Neutrophil (primary cell): ENCODE results near the gene PVALEF.
A peak's percentile ranks its signal among the peaks of the same experiment; 100 is the strongest.
"Not testable (repeated sequence)": the region's sequence is repeated elsewhere in the genome, so short reads cannot be mapped to it uniquely, and the experiment has no call there.

Source experiments
- H3K27ac ChIP-seq: fragments of 200-600 bp; sonication (generic); 2 replicates; pipeline ENCODE4 v1.5.1; 2016; ENCODE audit warnings: mild to moderate bottlenecking, moderate library complexity
- H3K27me3 ChIP-seq: fragments of 200-600 bp; sonication (generic); 2 replicates; pipeline ENCODE4 v1.6.0; 2016; ENCODE audit warnings: mild to moderate bottlenecking
- H3K36me3 ChIP-seq: fragments of 200-600 bp; sonication (generic); 2 replicates; pipeline ENCODE4 v1.5.1; 2017
- H3K4me1 ChIP-seq, 2 experiments: fragments of 200-600 bp in 1 of 2; sonication (generic) in 1 of 2; 1 replicate in 1 of 2; 2 replicates in 1 of 2; pipeline versions ENCODE4 v1.5.1 to v1.6.1; 2013 to 2016; ENCODE audit warnings: low read depth in 1 of 2, low read length in 1 of 2, mild to moderate bottlenecking in 1 of 2, moderate library complexity in 1 of 2; ENCODE audit not compliant: control insufficient read depth in 1 of 2, insufficient read depth in 1 of 2
- H3K4me3 ChIP-seq, 2 experiments: fragments of 200-600 bp in 1 of 2; sonication (generic) in 1 of 2; 1 replicate in 1 of 2; 2 replicates in 1 of 2; pipeline ENCODE4 v1.5.1; 2013 to 2016; ENCODE audit warnings: low read depth in 1 of 2, low read length in 1 of 2, mild to moderate bottlenecking in 1 of 2, moderate library complexity in 1 of 2
- H3K9me3 ChIP-seq: fragments of 200-600 bp; sonication (generic); 2 replicates; pipeline ENCODE4 v1.5.1; 2016
- CTCF ChIP-seq: fragments of 200-600 bp; sonication (generic); IDR thresholded peaks from 2 replicates; pipeline ENCODE4 v1.5.1; 2016; ENCODE audit warnings: antibody characterized with exemption

PVALEF gene

GRCh38 chr17:81143717-81144422 is 21.4 kb upstream of the PVALEF start:
- Histone ChIP-seq H3K4me1 (peaks cover 52 to 69% of the 10 kb centered on the region in 2 experiments), H3K36me3 (peaks cover 43% of the 10 kb centered on the region), H3K27ac (peak overlapping the region; percentile 96), H3K4me3 (no peak overlapping the region), H3K27me3 (no peaks in the 10 kb centered on the region), H3K9me3 (no peaks in the 10 kb centered on the region)
- TF ChIP-seq CTCF, result no peak

GRCh38 chr17:81144423-81144781 is 20.9 kb upstream of the PVALEF start:
- no peak for TF ChIP-seq CTCF
- H3K9me3 ChIP-seq, result no peaks in the 10 kb centered on the region
- H3K4me1 ChIP-seq, result peaks cover 57 to 75% of the 10 kb centered on the region in 2 experiments
- no peak overlapping the region for H3K4me3 ChIP-seq
- peak overlapping the region; percentile 96 for H3K27ac ChIP-seq
- peaks cover 42% of the 10 kb centered on the region for H3K36me3 ChIP-seq
- H3K27me3 ChIP-seq, result no peaks in the 10 kb centered on the region

DNA sequence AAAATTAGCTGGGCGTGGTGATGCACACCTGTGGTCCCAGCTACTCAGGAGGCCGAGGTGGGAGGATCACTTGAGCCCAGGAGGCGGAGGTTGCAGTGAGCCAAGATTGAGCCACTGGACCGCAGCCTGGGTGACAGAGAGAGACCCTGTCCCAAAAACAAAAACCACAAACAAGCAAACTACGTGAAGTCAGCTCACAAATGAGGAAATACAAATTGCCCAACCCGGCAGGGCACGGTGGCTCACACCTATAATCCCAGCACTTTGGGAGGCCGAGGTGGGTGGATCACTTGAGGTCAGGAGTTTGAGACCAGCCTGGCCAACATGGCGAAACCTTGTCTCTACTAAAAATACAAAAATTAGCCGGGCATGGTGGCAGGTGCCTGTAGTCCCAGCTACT is 19.1 kb upstream of the PVALEF start:
- H3K27me3 ChIP-seq, H3K9me3 ChIP-seq: not testable (repeated sequence)
- peaks cover 31% of the 10 kb centered on the region for H3K36me3 ChIP-seq
- H3K27ac ChIP-seq, result peak overlapping the region; percentile 96
- peaks cover 74 to 83% of the 10 kb centered on the region in 2 experiments for H3K4me1 ChIP-seq
- H3K4me3 ChIP-seq, result peak overlapping the region in 1 of 2 experiments; percentile 24

GRCh38 chr17:81147701-81148100 is 17.6 kb upstream of the PVALEF start:
- Histone ChIP-seq H3K4me3 (no peak overlapping the region), H3K27me3 (no peaks in the 10 kb centered on the region), H3K27ac (peak overlapping the region; percentile 96), H3K36me3 (peaks cover 27% of the 10 kb centered on the region), H3K9me3 (no peaks in the 10 kb centered on the region), H3K4me1 (peaks cover 81 to 87% of the 10 kb centered on the region in 2 experiments)
- TF ChIP-seq CTCF, result no peak

DNA sequence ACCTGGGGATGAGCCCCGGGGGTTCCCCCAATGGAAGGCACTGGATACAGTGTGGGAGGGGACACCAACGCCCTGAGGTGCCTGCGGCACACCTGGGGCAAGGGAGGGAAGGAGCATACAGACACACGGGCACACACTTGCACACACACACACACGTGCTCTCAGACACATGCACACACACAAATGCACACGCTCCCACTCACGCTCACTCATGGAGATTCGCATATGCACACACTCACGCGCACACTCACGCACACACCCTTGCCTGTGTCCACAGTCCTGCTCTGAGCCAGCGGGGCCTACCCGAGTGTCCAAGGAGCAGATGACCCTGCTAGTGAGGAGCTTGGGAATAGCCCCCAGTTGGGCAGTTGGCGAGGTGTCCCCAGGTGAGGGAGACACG is 16.7 kb upstream of the PVALEF start:
- peaks cover 22% of the 10 kb centered on the region for H3K36me3 ChIP-seq
- no peaks in the 10 kb centered on the region for H3K9me3 ChIP-seq
- H3K27me3 ChIP-seq, result no peaks in the 10 kb centered on the region
- no peak for TF ChIP-seq CTCF
- H3K4me3 ChIP-seq, result peak overlapping the region; percentile 36 to 75
- peak overlapping the region; percentile 96 for H3K27ac ChIP-seq
- H3K4me1 ChIP-seq, result peaks cover 84 to 87% of the 10 kb centered on the region in 2 experiments

DNA sequence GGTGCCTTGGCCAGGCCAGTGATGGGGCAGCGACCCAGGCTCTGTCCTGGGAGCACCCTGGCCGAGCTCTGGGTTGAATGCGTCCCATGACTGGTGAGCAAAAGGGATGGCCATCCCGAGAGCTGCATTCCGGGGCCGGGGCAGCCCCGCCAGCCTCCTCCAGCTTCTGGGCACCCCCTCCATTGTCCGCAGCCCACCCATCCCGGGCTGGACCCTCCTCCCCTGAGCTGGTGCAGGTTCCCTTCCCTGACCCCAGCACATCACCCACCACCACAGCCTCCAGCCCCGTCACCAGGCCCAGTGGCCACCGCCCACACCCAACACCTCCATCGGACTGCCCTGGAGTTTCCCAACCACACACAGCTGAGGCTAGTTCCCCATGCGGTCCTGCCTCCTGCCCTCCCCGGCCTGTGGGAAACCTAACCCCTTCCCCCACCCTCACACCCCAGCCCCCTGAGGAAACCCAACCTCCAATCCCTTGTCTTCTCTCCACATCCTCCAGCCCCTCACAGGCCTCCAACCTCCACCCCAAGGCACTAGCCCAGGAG is 16.2 kb upstream of the PVALEF start:
- TF ChIP-seq CTCF, result no peak
- peaks cover 19% of the 10 kb centered on the region for H3K36me3 ChIP-seq
- no peaks in the 10 kb centered on the region for H3K9me3 ChIP-seq
- peak overlapping the region; percentile 96 for H3K27ac ChIP-seq
- H3K4me1 ChIP-seq, result peaks cover 87 to 88% of the 10 kb centered on the region in 2 experiments
- H3K4me3 ChIP-seq, result peak overlapping the region; percentile 75 to 84
- no peaks in the 10 kb centered on the region for H3K27me3 ChIP-seq
